B cell (primary cell): ENCODE results near the gene TIA1. TPM values are rescaled to one million over a fixed set of nuclear protein-coding genes. Genes with fewer than 3 reads are reported as not detected.
"Not testable (repeated sequence)": the region's sequence is repeated elsewhere in the genome, so short reads cannot be mapped to it uniquely, and the experiment has no call there.

Experiments
- ATAC-seq: fragments of 200-7000 bp; cut with Tn5 transposase; one replicate; pipeline ENCODE4 v1.10.0; 2021; ENCODE audit warnings: low read depth, mild to moderate bottlenecking, moderate number of reproducible peaks, moderate library complexity
- CTCF ChIA-PET: fragments of 350-600 bp; sonication (Branson Sonifier 250); formaldehyde crosslinking; loops from one replicate; lab custom pipeline; 2021; ENCODE audit warnings: antibody characterized with exemption, inconsistent platforms; lab: Charles Lee
- POLR2A ChIA-PET: fragments of 350-600 bp; sonication (Branson Sonifier 250); formaldehyde crosslinking; loops from one replicate; lab custom pipeline; 2021; ENCODE audit warnings: antibody characterized with exemption; lab: Charles Lee
- DNase-seq: peaks from one replicate; pipeline ENCODE4 v3.0.0; 2013
- H2AFZ ChIP-seq: 2 replicates; pipeline ENCODE4 v1.6.1; 2012; ENCODE audit warnings: mild to moderate bottlenecking, low read depth, low read length; ENCODE audit not compliant: insufficient read depth, poor library complexity, severe bottlenecking
- H3K27ac ChIP-seq, 2 donors: 1 replicate in 1 of 2; 2 replicates in 1 of 2; pipeline ENCODE4 v1.5.1; 2012 to 2013; ENCODE audit warnings: low read length in 2 of 2, mild to moderate bottlenecking in 2 of 2, moderate library complexity in 1 of 2
- H3K27me3 ChIP-seq, 4 experiments: fragments of 200-600 bp in 1 of 4; sonication (generic) in 1 of 4; replicated peaks in 1 of 4; 1 replicate in 2 of 4; 2 replicates in 2 of 4; pipeline versions ENCODE4 v1.6.1 to v1.7.0; 2013 to 2016; ENCODE audit warnings: low read length in 3 of 4, mild to moderate bottlenecking in 2 of 4, mixed read lengths in 1 of 4, moderate library complexity in 1 of 4; ENCODE audit not compliant: insufficient read depth in 4 of 4, control insufficient read depth in 3 of 4; ENCODE audit errors: control extremely low read depth in 1 of 4
- H3K36me3 ChIP-seq, 2 experiments: replicated peaks in 1 of 2; 1 replicate in 1 of 2; 2 replicates in 1 of 2; pipeline versions ENCODE4 v1.6.1 to v1.7.1; 2013; ENCODE audit warnings: low read length in 1 of 2; ENCODE audit not compliant: insufficient read depth in 2 of 2, control insufficient read depth in 1 of 2; ENCODE audit errors: control extremely low read depth in 1 of 2, extremely low read depth in 1 of 2
- H3K4me1 ChIP-seq, 2 donors: fragments of 200-600 bp in 1 of 2; sonication (generic) in 1 of 2; 1 replicate in 1 of 2; 2 replicates in 1 of 2; pipeline versions ENCODE4 v1.5.1 to v1.6.1; 2013 to 2017; ENCODE audit warnings: low read length in 2 of 2; ENCODE audit not compliant: control insufficient read depth in 2 of 2, insufficient read depth in 2 of 2
- H3K4me2 ChIP-seq: replicated peaks from 2 replicates; pipeline ENCODE3; 2012; ENCODE audit warnings: mild to moderate bottlenecking, low read depth, low read length; ENCODE audit not compliant: poor library complexity, severe bottlenecking
- H3K4me3 ChIP-seq, 5 experiments: fragments of 200-600 bp in 1 of 5; sonication (generic) in 1 of 5; 1 replicate in 3 of 5; 2 replicates in 2 of 5; pipeline versions ENCODE4 v1.5.1 to v1.7.0; 2011 to 2016; ENCODE audit warnings: low read length in 4 of 5, mild to moderate bottlenecking in 4 of 5, low read depth in 2 of 5, control low read depth in 1 of 5, moderate library complexity in 1 of 5; ENCODE audit not compliant: insufficient read depth in 1 of 5; ENCODE audit errors: control extremely low read depth in 1 of 5, extremely low read depth in 1 of 5
- H3K79me2 ChIP-seq: fragments of 200-600 bp; sonication (generic); one replicate; pipeline ENCODE4 v1.6.0; 2016; ENCODE audit warnings: low read length; ENCODE audit not compliant: control insufficient read depth, insufficient read depth
- H3K9ac ChIP-seq: fragments of 200-600 bp; sonication (generic); 2 replicates; pipeline ENCODE4 v1.6.1; 2017; ENCODE audit warnings: mild to moderate bottlenecking, low read length, moderate library complexity
- H3K9me3 ChIP-seq, 3 donors: one replicate each; pipeline versions ENCODE4 v1.6.1 to v1.7.1; 2013; ENCODE audit warnings: low read length in 2 of 3; ENCODE audit not compliant: control insufficient read depth in 2 of 3, insufficient read depth in 1 of 3; ENCODE audit errors: control extremely low read depth in 1 of 3
- H4K20me1 ChIP-seq: 2 replicates; pipeline ENCODE4 v1.6.0; 2012; ENCODE audit warnings: mild to moderate bottlenecking, low read length; ENCODE audit not compliant: insufficient read depth, control insufficient read depth, poor library complexity, severe bottlenecking
- H3K27ac Mint-ChIP-seq: one replicate; pipeline ENCODE4 v1.8.0; 2021; ENCODE audit warnings: mixed read lengths
- H3K27me3 Mint-ChIP-seq: one replicate; pipeline ENCODE4 v1.8.0; 2021; ENCODE audit warnings: mixed read lengths
- H3K4me1 Mint-ChIP-seq: one replicate; pipeline ENCODE4 v1.8.0; 2021; ENCODE audit warnings: mixed read lengths
- H3K4me3 Mint-ChIP-seq: one replicate; pipeline ENCODE4 v1.8.0; 2021; ENCODE audit warnings: mixed read lengths
- H3K9me3 Mint-ChIP-seq: one replicate; pipeline ENCODE4 v1.8.0; 2022; ENCODE audit warnings: mixed read lengths; ENCODE audit not compliant: insufficient read depth
- EZH2 ChIP-seq: IDR thresholded peaks from 2 replicates; pipeline ENCODE4 v1.6.1; 2012; ENCODE audit warnings: borderline replicate concordance, low read depth, mild to moderate bottlenecking, moderate library complexity, low read length; ENCODE audit not compliant: insufficient read depth, poor library complexity, severe bottlenecking
- WGBS: methylation state at CpG from one replicate; pipeline ENCODE4 v1.1.5; 2013; ENCODE audit warnings: missing lambda C conversion rate; ENCODE audit not compliant: insufficient coverage; 5-methylcytosine and 5-hydroxymethylcytosine counted together
- intact Hi-C: fragments of 100-400 bp; cut with micrococcal nuclease; formaldehyde crosslinking; loops from one replicate; pipeline ENCODE4 v1.10.0; 2022
- polyA plus RNA-seq: library from polyadenylated mRNA; depleted of rRNA; stranded (reverse); fragments of >200 nt; gene quantifications from 2 replicates; pipeline ENCODE4 v1.2.3, GENCODE V29; 2012
- total RNA-seq, 2 donors: library from RNA; stranded (reverse); fragments of 120-200 nt in 1 of 2; gene quantifications; 1 replicate in 1 of 2; 2 replicates in 1 of 2; pipeline versions ENCODE4 v1.2.3 to v1.2.4, GENCODE V29; 2013 to 2022
- TF ChIP-seq, protein P1 (sequence below): fragments of 200-600 bp; IDR thresholded peaks from one replicate; pipeline ENCODE4 v1.8.0; 2022; ENCODE audit warnings: antibody characterized with exemption, mild to moderate bottlenecking

The TIA1 gene
- total and polyA plus RNA-seq, 2 donors (not counting 1 experiment from before 2014, with no cell fraction given) = 113 to 214 TPM

DNA sequence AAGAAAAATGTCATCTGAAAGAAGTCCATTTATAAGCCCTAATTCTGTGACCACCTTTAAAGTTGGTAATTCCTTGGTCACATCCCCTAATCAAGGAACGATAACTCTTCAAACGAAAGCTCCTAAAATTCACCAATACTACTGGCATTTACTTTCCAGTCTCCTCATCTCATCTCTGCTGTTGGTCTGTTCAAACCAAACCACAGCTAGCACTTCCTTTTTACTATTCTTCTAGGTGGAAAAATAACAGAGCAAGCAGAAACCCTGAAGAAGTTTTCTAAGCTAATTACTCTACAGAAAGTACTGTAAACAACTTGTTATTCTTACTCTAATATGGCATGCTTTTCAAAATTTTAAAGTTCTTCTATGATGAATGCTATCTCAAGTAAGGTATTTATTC, 21.6 kb downstream of the TIA1 start:
- no peak overlapping the region for H3K27ac Mint-ChIP-seq
- TF ChIP-seq, protein P1, sequence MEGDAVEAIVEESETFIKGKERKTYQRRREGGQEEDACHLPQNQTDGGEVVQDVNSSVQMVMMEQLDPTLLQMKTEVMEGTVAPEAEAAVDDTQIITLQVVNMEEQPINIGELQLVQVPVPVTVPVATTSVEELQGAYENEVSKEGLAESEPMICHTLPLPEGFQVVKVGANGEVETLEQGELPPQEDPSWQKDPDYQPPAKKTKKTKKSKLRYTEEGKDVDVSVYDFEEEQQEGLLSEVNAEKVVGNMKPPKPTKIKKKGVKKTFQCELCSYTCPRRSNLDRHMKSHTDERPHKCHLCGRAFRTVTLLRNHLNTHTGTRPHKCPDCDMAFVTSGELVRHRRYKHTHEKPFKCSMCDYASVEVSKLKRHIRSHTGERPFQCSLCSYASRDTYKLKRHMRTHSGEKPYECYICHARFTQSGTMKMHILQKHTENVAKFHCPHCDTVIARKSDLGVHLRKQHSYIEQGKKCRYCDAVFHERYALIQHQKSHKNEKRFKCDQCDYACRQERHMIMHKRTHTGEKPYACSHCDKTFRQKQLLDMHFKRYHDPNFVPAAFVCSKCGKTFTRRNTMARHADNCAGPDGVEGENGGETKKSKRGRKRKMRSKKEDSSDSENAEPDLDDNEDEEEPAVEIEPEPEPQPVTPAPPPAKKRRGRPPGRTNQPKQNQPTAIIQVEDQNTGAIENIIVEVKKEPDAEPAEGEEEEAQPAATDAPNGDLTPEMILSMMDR = no peak
- no peak for TF ChIP-seq EZH2
- no peaks in the 10 kb centered on the region for H3K4me1 ChIP-seq
- H3K4me3 Mint-ChIP-seq = no peak overlapping the region
- H3K27me3 ChIP-seq = no peaks in the 10 kb centered on the region
- ATAC-seq (no peak), DNase-seq (no peak)
- CTCF ChIA-PET = no interaction called here
- H3K27ac ChIP-seq = no peak overlapping the region
- H3K4me2 ChIP-seq = no peak overlapping the region
- H3K9me3 Mint-ChIP-seq = no peaks in the 10 kb centered on the region
- no CpG with 5 or more reads among the region's 2 CpGs for whole genome bisulfite sequencing
- H3K9ac ChIP-seq = no peak overlapping the region
- no peaks in the 10 kb centered on the region for H4K20me1 ChIP-seq
- H3K4me1 Mint-ChIP-seq = no peaks in the 10 kb centered on the region
- peaks cover 9 to 67% of the 10 kb centered on the region in 2 experiments for H3K36me3 ChIP-seq
- peaks cover 14% of the 10 kb centered on the region for H3K79me2 ChIP-seq
- no peaks in the 10 kb centered on the region for H3K27me3 Mint-ChIP-seq
- no peak overlapping the region for H3K4me3 ChIP-seq
- POLR2A ChIA-PET = no interaction called here
- H3K9me3 ChIP-seq = no peaks in the 10 kb centered on the region
- intact Hi-C loops = no loop called here
- no peak overlapping the region for H2AFZ ChIP-seq

DNA sequence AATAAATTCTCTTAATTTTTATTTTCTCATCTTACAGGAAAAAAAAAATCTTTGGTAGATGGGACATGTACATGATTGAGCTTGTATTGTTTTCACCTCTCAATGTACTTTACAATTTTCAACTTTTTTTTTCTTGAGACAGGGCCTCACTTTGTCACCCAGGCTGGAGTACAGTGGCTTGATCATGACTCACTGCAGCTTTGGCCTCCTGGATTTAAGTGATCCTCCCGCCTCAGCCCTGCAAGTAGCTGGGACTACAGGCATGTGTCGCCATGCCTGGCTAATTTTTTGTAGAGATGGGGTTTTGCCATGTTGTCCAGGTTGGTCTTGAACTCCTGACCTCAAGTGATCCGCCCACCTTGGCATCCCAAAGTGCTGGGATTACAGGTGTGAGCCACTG, 25.1 kb downstream of the TIA1 start:
- H3K4me2 ChIP-seq, H3K4me3 Mint-ChIP-seq, H3K4me1 ChIP-seq, intact Hi-C loops, ATAC-seq, H3K27me3 ChIP-seq, H3K9me3 Mint-ChIP-seq, H2AFZ ChIP-seq, H3K4me3 ChIP-seq, H4K20me1 ChIP-seq, H3K9me3 ChIP-seq, H3K27ac ChIP-seq, H3K9ac ChIP-seq, H3K4me1 Mint-ChIP-seq, POLR2A ChIA-PET, H3K79me2 ChIP-seq, DNase-seq, H3K27me3 Mint-ChIP-seq, CTCF ChIA-PET, H3K27ac Mint-ChIP-seq: not testable (repeated sequence)
- peaks cover 4 to 61% of the 10 kb centered on the region in 2 experiments for H3K36me3 ChIP-seq
- WGBS = 100% methylated on average over 2 of the region's 3 CpGs
